Type B pancreatic cell (in vitro differentiated cells): ENCODE measurements around the gene THSD8. TPM values are rescaled to one million over a fixed set of nuclear protein-coding genes. Genes with fewer than 3 reads are reported as not detected.

Experiments
- DNase-seq: peaks from one replicate; pipeline ENCODE4 v3.0.0; 2021; ENCODE audit warnings: mixed read lengths; ENCODE audit not compliant: unreplicated experiment; ENCODE audit errors: extremely low spot score
- H3K27ac Mint-ChIP-seq: 2 replicates; pipeline ENCODE4 v1.8.0; 2021; ENCODE audit warnings: mild to moderate bottlenecking, mixed read lengths
- H3K27me3 Mint-ChIP-seq: 2 replicates; pipeline ENCODE4 v1.8.0; 2021; ENCODE audit warnings: mixed read lengths
- H3K36me3 Mint-ChIP-seq: 2 replicates; pipeline ENCODE4 v1.8.0; 2021; ENCODE audit warnings: mixed read lengths
- H3K4me1 Mint-ChIP-seq: one replicate; pipeline ENCODE4 v1.8.0; 2021; ENCODE audit warnings: mixed read lengths; ENCODE audit not compliant: unreplicated experiment
- H3K4me3 Mint-ChIP-seq: 2 replicates; pipeline ENCODE4 v1.8.0; 2021; ENCODE audit warnings: mild to moderate bottlenecking, mixed read lengths
- H3K9me3 Mint-ChIP-seq: 2 replicates; pipeline ENCODE4 v1.8.0; 2021; ENCODE audit warnings: mixed read lengths
- total RNA-seq: library from RNA; stranded (reverse); gene quantifications from 2 replicates; pipeline ENCODE4 v1.2.1, GENCODE V29; 2021; ENCODE audit warnings: low replicate concordance
- TF ChIP-seq, protein P1 (sequence below): fragments of 200-600 bp; sonication (generic); conservative IDR thresholded peaks from 2 replicates; pipeline ENCODE4 v1.5.0; 2021; ENCODE audit warnings: antibody characterized with exemption, mild to moderate bottlenecking

THSD8 gene
- total RNA-seq, 1 donor from 2014 or later, result 19.4 TPM

DNA sequence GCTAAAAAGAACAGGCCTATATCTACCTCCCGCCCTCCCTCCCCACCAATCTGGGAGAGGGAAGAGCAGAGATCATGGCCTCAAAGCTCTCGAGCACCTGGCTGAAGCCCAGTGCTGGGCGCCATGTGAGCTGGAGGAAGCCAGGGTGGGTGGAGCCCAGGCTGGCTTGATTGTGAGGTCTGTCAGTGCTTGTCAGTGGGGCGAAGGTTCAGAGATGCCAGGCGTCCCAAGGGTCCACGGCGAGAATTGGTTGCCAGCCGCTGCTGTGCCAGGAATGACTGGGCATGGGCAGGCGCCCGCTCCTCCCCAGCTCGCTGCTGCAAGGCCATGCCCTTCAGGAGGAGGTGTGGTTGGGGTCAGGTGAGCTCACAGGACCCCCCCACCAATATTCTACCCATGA, 38.8 kb upstream of the THSD8 start:
- TF ChIP-seq, protein P1, sequence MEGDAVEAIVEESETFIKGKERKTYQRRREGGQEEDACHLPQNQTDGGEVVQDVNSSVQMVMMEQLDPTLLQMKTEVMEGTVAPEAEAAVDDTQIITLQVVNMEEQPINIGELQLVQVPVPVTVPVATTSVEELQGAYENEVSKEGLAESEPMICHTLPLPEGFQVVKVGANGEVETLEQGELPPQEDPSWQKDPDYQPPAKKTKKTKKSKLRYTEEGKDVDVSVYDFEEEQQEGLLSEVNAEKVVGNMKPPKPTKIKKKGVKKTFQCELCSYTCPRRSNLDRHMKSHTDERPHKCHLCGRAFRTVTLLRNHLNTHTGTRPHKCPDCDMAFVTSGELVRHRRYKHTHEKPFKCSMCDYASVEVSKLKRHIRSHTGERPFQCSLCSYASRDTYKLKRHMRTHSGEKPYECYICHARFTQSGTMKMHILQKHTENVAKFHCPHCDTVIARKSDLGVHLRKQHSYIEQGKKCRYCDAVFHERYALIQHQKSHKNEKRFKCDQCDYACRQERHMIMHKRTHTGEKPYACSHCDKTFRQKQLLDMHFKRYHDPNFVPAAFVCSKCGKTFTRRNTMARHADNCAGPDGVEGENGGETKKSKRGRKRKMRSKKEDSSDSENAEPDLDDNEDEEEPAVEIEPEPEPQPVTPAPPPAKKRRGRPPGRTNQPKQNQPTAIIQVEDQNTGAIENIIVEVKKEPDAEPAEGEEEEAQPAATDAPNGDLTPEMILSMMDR, result no peak
- Mint-ChIP-seq H3K4me3 (no peak overlapping the region), H3K9me3 (no peaks in the 10 kb centered on the region), H3K36me3 (peaks cover 4% of the 10 kb centered on the region), H3K27ac (no peak overlapping the region), H3K27me3 (no peaks in the 10 kb centered on the region), H3K4me1 (peaks cover 4% of the 10 kb centered on the region)
- no peak for DNase-seq

DNA sequence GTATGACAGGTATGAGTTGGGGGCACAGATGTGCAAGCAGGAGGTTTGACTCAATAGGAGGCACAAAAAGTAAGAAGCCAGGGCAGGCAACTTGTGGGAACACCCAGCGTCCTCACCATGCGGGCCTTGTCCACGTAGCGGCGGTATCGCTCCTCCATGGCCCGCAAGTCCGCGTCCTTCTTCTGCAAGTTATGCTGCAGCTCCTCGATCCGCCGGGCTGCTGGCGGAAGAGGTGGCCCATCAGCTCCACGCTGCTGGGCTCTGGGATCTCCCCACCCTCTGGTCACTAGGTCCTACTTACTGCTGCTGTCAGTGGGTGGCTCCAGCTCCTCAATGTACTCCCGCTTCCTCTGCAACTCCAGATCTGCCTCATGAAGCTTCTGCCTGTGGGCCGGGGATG, 37.2 kb upstream of the THSD8 start:
- no peaks in the 10 kb centered on the region for H3K27me3 Mint-ChIP-seq
- no peak overlapping the region for H3K4me3 Mint-ChIP-seq
- H3K9me3 Mint-ChIP-seq, result no peaks in the 10 kb centered on the region
- H3K4me1 Mint-ChIP-seq, result peaks cover 4% of the 10 kb centered on the region
- no peak overlapping the region for H3K27ac Mint-ChIP-seq
- TF ChIP-seq, protein P1, result no peak
- no peak for DNase-seq
- peaks cover 4% of the 10 kb centered on the region for H3K36me3 Mint-ChIP-seq

DNA sequence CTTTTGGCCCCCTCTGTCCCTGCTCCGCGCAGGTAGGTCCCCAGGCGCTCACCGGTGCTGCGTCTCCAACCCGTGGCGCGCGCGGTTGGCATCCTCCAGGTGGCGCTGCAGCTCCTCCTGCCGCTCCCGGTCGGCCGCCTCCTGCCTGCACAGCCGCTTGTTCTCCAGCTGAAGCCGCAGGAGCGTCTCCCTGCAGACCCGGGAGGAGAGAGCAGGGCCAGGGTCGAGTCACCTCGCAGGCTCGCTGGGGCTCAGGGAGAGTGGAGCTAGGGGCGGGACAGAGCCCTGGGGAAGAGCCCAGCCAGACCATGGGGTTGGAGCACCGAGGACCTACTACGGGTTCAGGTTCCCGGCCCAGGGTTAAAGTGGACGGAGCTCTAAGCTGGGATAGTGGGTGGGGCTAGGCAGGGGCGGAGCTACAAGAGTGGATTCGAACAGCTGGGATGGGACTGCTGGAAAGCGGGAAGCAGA, 35.8 kb upstream of the THSD8 start:
- DNase-seq, result peak; percentile 85
- H3K36me3 Mint-ChIP-seq, result no peaks in the 10 kb centered on the region

DNA sequence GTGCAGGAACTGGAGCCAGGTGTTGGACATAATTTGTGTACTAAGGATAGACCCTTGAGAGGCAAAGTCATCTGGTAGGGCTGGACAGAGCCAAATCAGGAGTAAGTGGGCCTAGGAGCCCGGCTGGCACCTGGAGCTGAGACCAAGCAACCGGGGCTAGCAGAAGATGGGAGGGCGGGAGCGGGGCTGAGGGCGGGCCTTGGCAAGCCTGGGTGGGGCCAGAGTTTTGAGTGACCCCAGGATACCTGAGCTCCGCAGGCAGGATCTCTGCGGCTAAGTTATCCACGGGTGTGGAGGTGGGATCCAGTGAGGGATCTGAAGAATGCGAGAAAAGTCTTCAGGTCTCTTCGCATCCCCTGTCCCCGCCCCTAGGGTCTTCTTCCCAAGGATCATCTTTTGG, 34.7 kb upstream of the THSD8 start:
- H3K4me3 Mint-ChIP-seq, result no peak overlapping the region
- no peaks in the 10 kb centered on the region for H3K27me3 Mint-ChIP-seq
- no peak overlapping the region for H3K27ac Mint-ChIP-seq
- TF ChIP-seq, protein P1, result no peak
- no peaks in the 10 kb centered on the region for H3K36me3 Mint-ChIP-seq
- H3K4me1 Mint-ChIP-seq, result no peaks in the 10 kb centered on the region
- no peak for DNase-seq
- H3K9me3 Mint-ChIP-seq, result no peaks in the 10 kb centered on the region

More for the DNA sequence above, 35.8 kb upstream of the THSD8 start:
- H3K9me3 Mint-ChIP-seq, result no peaks in the 10 kb centered on the region
- H3K4me1 Mint-ChIP-seq, result no peaks in the 10 kb centered on the region
- peak overlapping the region; percentile 80 for H3K4me3 Mint-ChIP-seq
- H3K27me3 Mint-ChIP-seq, result no peaks in the 10 kb centered on the region
- peak overlapping the region; percentile 50 for H3K27ac Mint-ChIP-seq
- TF ChIP-seq, protein P1, result peak; percentile 82

DNA sequence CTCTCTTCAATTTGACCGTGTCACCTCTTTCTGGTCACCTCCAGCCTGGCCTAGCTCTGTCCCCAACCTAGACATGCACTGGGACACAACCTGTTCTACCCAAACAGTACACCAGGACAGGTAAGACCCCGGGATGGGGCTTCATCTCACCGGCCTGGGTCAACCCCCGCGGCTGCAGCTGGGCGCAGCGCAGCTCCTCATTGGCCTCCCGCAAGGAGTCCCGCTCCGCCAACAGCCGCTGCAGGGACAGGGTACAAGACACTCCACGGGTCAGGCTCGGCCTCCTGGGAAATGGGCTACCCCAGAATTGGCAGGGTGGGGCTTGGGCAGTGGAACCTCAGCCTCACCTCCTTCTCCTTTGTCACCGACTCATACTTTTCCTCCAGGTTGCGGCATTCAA, 34.2 kb upstream of the THSD8 start:
- no peak for DNase-seq
- Mint-ChIP-seq H3K9me3 (no peaks in the 10 kb centered on the region), H3K4me1 (no peaks in the 10 kb centered on the region), H3K4me3 (no peak overlapping the region), H3K27ac (no peak overlapping the region), H3K36me3 (no peaks in the 10 kb centered on the region), H3K27me3 (no peaks in the 10 kb centered on the region)
- TF ChIP-seq, protein P1, result no peak

DNA sequence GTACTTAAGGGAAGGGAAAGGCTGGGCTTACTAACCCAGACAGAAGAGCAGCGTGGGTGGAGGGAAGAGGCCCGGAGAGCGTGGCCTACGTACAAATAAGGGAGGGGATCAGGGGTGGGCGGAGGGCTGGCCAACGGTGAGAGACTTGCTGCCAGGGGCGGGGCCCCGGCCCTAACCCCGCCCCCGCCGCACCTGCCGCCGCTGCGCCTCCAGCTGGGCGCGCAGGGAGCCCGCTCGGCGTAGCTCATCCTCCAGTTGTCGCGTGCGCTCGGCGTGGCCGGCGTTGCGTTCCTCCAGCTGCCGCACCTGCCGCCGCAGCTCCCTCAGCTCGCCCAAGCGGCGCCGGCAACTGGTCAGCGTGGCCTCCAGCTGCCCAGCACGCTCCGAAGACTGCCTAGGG, 32.2 kb upstream of the THSD8 start:
- no peaks in the 10 kb centered on the region for H3K9me3 Mint-ChIP-seq
- no peaks in the 10 kb centered on the region for H3K36me3 Mint-ChIP-seq
- peak overlapping the region; percentile 51 for H3K27ac Mint-ChIP-seq
- DNase-seq, result peak; percentile 74
- H3K27me3 Mint-ChIP-seq, result no peaks in the 10 kb centered on the region
- no peak overlapping the region for H3K4me3 Mint-ChIP-seq
- TF ChIP-seq, protein P1, result no peak
- peaks cover 6% of the 10 kb centered on the region for H3K4me1 Mint-ChIP-seq
